ENCODE data around the gene CDC45.

CDC45 gene

DNA sequence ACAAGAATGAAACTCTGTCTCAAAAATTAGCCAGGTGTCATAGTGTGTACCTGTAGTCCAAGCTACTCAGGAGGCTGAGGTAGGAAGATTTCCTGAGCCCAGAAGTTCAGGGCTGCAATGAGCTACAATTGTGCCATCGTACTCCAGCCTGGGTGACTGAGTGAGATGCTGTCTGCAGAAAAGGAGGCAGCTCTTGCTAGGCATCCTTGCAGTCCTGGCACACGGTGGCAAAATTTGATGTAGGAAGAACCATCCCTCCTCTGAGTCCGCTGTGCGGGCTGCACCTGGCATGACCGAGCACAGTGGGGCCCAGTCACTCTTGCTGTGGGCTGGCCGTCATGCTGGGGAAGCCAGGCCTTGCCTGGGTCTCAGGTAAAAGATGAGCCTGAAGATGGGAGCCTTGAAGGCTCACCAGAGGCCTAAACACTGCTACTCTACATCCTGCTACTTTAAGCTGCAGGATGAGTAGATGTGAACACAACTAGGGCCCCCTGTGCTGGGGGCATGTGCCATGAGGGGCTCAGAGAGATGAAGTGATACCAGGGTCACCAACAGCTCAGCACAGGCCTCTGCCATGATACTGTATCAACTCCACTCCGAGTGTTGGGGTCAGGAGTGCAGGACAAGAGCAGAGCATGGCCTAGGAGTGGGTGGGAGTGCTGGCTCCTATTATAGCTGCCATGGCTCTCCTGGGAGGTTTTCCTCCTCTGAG lies 18.6 kb downstream of the CDC45 start:
- no peak for DNase-seq

DNA sequence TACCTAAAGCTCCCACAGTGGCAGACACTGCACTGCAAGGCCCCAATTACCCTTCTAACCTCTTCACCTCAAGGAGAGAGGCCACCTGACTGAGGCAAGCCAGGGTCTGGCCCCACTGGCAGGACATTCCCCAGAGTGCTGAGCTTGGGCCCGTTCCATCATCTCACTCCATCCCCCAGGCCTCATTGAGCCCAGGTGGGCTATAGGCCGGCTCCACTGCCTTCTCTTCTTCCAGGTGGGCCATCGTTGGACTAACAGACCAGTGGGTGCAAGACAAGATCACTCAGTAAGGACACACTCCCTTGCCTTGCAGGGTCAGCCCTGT lies 19.1 kb downstream of the CDC45 start:
- no peak for DNase-seq

DNA sequence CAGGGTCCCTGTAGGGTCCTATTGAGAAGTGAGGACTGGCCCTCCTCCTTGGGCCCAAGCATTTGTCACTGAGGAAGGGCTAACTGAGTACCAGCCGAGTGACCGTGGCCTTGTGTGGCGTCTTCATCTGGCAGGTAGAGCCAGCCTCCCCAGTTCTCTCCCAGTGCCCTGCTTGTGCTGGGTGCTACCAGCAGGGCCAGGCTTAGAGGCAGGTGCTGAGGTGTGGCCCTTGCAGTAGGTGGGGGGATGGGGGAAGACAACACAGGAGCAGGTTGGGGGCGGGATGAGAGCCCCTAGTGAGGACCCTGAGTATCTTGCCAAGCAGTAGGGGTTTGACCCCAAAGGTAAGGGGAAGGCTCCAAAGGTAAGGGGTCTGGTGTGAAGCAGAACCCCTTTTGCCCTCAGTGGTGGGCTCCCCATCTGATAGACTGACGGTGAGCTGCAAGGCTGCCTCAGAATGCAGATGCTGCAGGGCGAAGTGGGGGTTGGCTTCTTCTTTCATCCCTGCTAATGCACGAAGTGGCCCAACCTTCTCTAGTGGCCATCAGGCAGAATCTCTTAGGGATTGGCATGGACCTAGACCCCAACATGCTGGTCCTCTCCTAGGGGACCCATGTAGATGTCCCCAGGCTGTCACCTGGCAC lies 19.6 kb downstream of the CDC45 start:
- no peak for DNase-seq

DNA sequence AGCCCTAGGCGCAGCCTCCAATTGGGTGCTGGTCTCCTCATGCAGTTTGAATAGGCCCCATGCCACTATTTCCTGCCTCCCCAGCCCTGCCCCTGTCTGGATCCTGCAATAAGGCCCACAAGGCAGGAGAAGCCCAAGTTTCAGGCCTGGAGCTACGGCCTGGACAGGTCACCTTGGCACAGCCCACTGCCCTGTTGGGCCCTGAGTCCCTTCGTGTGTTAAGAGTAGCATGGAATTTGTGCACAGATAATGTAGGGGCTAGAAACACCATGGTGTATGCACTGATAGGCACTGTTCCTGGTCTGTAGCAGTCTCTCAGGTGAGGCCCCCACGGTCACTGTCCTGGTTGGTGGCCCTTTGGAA lies 20.1 kb downstream of the CDC45 start:
- no peak for DNase-seq

DNA sequence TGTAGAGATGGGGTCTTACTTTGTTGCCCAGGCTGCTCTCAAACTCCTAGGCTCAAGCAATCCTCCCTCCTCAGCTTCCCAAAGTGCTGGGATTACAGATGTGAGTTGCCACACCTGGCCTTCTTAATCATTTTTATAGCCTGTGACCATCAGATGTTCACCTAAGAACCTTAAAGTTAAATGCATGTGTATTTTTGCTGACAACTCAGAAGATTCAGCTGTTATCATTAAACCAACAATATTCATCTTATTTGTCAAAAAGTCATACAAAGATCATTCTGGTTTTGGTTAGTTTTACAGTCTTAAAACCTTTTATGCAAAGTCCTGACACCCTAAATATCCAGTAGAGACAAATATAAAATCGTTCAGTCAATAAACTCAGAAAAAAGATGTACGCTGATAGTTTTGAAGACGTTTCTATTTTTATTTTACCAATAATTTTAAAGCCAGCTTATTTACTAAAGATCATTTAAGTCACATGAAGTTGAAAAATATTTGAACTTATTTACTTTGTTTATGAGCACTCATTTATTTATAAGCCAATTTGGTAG lies 22.3 kb downstream of the CDC45 start:
- DNase-seq, result no peak

DNA sequence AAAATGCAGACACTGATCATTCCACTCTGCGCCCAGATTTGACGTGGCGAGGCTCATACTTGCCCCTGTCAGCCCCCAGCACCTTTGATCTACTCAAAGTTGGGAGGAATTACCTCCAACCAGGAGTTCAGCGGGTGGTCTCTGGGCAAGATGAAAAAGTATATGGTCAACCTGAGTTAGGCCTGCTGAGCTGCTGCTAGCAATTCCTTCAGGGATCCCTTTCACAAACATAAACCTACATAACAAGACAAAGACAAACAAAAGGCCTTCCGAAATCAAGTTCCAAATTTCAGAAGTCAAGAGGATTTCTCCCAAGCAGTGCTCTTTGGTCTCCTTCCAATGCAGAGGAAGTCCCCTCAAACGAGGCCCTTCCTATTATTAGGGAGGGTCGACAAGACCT lies 23.6 kb downstream of the CDC45 start:
- DNase-seq, result no peak

DNA sequence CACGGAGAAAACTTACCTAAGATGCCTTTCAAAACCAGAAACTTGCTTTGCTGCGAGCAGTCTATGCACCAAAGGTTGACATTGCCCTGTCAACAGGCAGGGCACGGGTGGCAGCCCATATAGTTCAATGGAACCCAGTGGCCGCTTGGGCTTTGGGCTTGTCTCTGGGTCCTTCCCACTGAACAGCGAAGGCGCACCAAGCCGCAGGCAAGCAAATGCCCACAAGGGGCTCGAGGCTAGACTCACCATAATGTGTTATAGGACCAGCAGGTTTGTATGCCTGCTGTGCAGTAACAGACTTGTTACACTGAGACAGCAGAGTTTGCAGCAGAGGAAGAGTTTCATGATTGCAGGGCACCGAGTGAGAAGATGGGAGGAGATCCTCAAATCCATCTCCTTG lies 24.1 kb downstream of the CDC45 start:
- DNase-seq, result no peak

DNA sequence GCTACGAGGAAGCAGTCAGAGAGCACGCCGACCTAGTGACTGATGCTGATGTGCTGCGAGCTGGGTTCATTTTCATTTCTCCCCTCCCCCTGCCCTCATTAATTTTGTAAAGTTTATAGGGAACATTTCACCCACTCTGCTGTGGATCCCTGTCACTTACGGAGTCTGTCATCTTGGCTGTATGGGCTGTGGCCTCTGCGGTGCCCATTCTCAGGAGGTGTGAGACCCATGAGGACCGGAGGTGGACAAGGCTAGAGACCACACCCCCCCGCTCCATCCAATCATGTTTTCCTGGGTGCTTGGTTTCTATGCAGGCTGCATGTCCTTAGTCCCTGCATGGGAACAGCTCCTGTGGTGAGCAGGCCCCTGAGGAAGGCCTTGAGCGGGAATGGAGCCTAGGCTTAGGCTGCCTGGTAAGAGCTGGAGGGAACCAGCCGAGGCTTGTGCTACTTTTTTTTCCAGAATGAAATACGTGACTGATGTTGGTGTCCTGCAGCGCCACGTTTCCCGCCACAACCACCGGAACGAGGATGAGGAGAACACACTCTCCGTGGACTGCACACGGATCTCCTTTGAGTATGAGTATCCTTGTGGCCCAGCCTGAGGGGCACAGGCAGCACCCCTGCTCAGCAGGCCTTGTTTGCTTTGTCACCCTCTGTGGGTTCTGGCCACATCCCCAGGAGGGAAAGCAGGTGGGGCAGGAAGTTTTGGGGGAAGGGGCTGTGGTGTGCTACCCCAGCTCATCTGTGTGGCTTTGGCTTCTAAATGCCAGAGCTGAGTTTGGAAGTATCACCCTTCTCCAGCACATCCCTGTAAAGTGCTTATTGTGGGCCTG lies 25.4 kb downstream of the CDC45 start:
- no peak for DNase-seq

DNA sequence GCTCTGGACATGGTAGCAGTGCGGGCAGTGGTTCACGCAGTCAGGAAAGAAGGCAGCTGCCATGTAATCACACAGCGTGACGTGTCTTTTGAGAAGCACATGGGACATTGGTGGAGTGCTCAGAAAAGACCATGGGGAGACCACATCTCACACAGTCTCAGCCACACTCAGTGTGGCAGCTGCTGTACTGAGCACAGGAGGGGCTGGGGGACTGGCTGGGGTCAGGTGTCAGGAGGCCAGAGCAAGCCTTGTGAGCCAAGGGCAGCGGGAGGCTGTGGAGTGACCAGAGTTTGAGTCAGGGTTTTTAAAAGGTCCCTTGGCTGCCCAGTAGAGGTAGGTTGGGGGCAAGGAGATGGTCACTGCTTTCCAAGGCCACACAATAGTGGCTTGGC lies 26.0 kb downstream of the CDC45 start:
- no peak for DNase-seq

DNA sequence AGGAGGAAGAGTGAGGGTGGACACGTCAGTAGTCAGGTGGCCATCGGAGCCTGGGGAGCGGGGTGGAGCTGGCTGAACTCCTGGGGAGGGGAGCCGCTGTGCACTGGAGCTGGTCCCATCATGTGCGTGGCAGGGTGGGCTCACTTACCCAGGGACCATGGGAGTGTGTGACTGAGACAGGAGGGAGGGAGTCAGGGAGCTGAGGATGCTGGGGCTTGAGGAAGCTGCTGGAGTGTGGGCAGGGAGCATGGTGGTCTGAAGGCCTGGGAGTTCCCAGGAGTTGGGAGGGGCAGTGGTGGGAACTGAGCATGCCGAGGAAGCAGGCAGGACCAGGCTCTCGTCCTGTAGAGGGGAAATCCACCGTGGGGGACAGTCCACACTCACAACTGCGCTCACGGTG lies 26.5 kb downstream of the CDC45 start:
- DNase-seq, result no peak

DNA sequence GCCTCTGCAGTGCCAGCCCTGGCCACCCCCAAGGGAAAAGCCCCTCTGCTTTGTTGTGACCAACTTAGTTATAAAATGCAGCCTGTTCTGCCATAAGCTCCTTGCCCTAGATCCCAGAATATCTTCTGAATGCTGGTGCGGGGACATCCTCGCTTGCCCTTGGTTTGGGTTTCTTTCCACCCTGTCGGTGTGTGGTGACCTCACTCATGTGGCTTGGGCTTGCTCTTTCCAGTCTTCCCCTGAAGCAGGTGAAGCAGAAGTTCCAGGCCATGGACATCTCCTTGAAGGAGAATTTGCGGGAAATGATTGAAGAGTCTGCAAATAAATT lies 27.8 kb downstream of the CDC45 start:
- no peak for DNase-seq

DNA sequence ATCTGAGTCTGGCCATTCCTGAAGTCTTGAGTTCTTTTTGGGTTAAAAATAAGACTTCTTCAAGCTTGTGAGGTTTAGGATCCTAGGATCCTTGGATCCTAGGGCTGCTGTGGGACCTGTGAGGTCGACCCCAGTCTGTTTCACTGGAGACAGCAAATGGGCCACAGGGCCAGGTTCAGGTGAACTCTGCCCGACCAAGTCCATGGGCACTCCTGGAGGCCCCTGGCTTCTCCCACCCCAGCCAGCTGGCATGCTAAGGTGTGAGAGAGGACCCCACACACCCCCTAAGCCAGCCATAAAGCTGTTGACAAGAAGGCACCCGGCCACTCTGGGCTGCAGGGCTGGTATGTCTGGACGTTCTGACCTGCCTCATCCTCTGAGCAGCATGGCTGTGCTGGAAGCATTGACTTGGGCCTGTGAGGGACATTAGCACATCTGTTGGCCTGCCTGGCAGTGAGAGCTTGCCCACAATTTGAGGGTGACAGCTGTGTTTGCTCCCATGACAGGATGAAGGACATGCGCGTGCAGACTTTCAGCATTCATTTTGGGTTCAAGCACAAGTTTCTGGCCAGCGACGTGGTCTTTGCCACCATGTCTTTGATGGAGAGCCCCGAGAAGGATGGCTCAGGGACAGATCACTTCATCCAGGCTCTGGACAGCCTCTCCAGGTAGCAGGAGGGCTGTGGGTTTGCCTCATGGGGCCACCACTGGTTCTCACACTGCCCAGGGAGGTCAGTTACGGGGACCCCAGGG lies 28.5 kb downstream of the CDC45 start:
- DNase-seq, result no peak

DNA sequence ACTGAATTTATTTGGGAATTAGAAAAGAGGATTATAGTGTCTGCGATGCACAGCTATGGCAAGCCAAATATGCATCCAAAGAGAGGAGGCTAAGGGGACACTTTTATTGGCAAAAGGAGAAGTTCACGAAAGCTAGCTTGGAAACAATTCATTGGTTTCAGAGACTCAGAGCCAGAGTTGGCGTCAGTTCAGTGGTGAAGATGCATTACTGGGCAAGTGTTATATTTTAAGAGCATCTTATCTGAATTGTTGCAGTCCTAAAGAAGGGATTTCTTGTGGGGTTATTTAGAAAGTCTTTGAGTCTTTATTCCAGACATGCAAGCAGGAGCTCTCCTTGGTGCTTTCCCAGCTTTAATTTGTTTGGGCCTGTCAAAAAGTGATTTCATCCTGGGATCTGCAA lies 29.5 kb downstream of the CDC45 start:
- no peak for DNase-seq

DNA sequence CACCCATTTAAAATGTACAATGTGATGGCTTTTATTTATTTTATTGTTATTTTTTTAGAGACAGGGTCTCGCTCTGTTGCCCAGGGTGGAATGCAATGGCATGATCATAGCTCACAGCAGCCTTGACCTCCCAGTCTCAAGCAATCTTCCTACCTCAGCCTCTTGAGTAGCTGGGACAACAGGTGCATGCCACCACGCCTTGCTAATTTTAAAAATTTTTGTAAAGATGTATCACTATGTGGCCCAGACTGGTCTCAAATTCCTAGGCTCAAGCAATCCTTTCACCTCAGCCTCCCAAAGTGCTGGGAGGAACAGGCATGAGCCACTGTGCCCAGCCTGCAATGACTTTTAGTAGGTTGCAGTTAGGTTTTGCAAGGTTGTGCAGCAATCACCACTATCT lies 30.2 kb downstream of the CDC45 start:
- no peak for DNase-seq

DNA sequence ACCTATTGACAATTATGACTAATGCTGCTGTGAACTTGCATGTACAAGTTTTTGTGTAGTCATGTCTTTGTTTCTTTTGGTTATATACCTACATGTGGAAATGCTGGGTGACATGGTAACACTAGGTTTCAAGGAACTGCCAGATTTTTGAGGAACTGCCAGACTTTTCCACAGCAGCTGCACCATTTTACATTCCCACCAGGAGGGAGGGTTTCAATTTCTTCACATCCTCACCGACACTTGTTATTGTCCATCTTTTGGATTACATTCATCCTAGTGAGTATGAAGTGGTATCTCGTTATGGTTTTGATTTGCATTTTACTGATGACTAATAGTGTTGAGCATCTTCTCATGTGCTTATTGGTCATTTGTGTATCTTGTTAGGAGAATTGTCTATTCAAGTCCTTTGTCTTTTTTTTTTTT lies 31.2 kb downstream of the CDC45 start:
- no peak for DNase-seq

DNA sequence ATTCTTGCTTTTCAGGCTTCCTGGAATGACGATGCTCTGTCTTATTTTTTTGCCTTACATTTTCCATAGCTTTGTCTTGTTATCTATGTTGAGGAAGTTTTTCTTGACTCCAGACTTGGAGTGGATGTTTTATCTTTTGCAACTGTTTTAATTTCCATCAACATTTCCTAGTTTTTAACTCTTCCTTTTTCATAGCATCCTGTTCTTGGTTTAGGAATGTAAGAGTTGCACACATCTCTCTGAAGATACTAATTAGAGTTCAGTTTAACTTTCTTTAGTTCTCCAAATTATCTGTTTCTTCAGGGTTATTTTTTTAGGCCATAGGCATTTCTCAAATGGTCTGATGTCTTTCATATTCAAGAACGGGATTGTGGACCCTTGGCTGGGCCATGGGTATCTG lies 34.1 kb downstream of the CDC45 start:
- no peak for DNase-seq

DNA sequence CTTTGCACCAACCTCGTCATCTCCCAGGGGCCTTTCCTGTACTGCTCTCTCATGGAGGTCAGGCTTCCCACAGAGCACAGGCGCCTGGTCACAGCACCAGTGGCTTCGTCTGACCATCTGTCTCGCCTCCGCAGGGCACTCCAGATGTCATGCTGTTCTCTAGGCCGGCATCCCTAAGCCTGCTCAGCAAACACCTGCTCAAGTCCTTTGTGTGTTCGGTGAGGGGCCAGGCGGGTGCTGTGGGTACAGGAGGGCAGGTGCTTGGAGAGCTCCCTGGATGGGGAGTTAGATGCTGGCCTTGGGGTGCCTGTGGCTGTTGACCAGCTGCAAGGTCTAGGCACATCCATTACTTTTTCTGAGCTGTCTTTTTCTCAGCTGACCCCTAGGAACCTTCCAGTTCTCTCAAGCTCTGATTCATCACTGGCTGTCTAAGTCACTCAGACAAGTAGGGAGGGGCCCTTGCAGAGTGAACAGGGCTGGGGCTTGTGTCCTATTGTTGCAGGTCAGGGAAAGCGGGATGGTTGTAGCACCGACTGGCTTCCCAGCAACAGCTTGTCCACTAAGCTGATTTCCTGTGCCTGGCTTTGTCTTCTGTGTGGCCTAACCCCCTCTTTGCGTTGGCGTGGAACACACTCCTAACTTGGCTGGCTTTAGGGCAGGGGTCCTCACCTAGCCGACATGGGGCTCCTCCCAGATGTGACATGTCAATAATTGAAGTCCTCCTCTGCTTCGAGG lies 35.3 kb downstream of the CDC45 start:
- no peak for DNase-seq

DNA sequence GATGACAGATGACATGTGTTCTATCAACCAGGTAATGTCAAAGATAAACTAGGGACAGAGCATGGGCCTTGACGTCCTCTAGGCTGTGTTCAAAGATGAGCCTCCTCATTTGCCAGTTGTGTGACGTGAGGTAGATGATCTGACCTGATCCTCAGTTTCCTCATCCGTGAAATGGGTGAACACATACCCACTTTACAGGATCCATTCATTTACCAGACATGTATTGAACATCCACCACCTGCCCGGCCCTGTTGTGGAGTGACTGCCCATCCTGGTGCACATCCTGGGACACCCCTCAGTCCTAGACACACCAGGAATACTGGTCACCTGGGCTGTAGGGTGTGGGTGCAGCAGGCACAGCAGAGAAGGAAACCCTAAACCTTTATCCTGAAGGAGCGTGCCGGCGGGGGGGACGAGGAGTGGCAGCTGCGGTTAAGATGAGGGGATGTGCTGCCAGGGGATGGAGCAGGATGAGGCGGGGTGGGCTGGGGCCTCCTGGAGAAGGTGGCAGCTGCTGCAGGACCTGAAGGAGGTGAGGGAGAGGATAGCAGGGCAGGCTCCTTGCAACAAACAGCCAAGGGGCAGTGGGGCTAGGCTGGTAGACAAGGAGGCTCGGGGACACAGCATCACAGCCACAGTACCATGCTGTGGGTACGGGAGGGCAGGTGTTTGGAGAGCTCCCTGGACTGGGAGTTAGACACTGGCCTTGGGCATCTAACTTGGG lies 36.1 kb downstream of the CDC45 start:
- DNase-seq, result no peak

DNA sequence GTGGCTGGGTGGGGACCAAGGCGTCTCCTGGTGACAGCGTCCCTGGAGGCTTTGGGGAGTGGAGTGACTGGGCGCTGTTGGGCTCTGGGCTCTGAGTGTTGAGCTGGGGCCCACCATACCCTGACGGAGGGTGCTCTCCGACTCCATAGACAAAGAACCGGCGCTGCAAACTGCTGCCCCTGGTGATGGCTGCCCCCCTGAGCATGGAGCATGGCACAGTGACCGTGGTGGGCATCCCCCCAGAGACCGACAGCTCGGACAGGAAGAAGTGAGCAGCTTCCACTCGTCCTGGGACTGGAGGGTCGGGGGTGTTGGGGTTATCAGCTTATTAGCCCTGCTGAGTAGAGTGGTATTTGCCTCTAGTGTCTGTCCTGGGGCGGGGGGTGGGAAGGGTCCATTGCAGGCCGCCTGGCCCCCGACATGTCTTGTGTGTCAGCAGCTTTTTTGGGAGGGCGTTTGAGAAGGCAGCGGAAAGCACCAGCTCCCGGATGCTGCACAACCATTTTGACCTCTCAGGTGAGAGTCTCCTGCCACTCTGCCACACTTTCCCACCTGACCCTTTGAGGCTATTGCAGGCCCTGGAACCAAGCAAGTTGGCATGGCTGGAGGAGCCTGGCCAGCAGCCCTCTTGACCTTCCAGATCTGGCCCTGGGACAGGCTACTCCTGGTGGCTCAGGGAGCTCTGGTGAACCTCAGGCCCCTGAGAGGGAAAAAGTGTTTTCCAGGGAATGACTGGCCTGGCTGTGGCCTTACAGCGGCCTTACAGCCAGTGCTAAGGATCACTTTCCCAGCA lies 36.9 kb downstream of the CDC45 start:
- no peak for DNase-seq

DNA sequence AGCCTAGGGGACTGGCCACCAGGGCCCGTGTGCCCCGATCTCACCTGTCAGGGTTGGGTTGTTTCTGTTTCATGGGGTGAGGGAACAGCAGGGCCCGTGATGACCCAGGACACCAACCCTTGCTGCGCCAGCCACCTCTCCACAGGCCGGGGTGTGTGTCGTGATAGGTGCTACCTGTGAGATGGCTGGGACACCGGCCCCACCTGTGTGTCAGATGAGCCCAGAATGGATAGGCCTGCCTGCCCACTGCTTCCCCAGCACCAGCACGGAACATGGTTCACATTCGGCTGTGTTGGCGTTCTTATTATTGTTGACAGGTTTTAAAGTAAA lies 37.4 kb downstream of the CDC45 start:
- no peak for DNase-seq

DNA sequence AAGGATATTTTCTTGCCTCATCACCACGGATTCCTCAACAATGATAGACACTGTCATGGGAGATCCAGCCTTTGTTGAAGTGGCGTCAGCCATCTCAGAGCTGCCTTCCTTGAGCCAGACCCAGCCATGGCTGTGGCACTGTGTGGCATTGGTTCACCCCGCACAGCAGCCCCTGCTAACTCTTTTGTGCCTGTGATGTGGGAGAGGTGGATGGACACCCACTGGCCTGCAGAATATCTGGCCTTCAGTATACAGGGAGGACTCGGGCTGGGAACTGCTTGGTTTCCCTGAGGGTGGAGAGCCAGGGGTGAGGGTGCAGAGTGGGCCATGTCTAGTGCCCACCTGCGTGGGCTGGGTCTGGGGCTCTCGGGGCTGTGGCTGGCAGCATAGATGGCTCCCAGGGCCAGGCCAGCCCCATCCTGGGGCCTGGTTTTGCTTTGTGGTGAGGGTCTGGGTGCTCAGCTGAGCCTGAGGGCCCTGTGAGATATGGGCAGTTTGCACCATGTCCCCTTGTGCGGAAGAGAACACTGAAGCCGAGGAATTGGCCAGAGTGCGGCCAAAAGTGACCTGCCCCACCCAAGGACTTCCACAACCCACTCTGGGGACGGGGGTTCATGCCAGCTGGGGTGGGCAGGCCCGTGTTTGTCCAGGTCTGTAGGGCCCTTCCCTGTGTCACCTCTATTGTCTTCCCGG lies 38.3 kb downstream of the CDC45 start:
- DNase-seq, result no peak

Data from activated gamma-delta T cell treated with Interleukin-2 at 50 U/mL for 16 hours (primary cell).